Measurements from ENCODE around the gene PPM1A. TPM values are rescaled to one million over a fixed set of nuclear protein-coding genes. Genes with fewer than 3 reads are reported as not detected.

PPM1A gene
- total RNA-seq, 2 donors from 2014 or later: 63.0 to 126 TPM

DNA sequence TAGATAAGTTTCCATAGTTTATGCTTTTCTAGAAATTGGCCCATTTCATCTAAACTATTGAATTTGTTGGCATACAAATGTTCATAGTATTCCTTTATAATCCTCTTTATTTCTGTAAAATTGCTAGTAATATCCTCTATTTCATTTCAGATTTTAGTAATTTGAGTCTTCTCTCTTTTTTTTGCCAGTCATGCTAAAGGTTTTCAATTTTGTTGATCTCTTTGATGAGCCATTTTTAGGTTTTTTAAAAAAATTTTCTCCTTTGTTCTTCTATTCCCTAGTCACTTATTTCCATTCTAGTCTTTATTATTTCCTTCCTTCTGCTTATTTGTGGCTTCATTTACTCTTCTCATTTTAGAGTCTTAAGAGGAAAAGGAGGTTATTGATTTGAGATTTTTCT lies 19.4 kb upstream of the PPM1A start:
- Histone ChIP-seq H3K36me3 (no peaks in the 10 kb centered on the region), H3K9me3 (no peaks in the 10 kb centered on the region), H3K27ac (no peak overlapping the region), H3K9ac (ENCODE audit: low read depth in 2 of 2, low read length in 2 of 2) (no peak overlapping the region), H3K4me1 (no peaks in the 10 kb centered on the region), H3K4me3 (no peak overlapping the region), H3K27me3 (no peaks in the 10 kb centered on the region)
- TF ChIP-seq, protein P1, sequence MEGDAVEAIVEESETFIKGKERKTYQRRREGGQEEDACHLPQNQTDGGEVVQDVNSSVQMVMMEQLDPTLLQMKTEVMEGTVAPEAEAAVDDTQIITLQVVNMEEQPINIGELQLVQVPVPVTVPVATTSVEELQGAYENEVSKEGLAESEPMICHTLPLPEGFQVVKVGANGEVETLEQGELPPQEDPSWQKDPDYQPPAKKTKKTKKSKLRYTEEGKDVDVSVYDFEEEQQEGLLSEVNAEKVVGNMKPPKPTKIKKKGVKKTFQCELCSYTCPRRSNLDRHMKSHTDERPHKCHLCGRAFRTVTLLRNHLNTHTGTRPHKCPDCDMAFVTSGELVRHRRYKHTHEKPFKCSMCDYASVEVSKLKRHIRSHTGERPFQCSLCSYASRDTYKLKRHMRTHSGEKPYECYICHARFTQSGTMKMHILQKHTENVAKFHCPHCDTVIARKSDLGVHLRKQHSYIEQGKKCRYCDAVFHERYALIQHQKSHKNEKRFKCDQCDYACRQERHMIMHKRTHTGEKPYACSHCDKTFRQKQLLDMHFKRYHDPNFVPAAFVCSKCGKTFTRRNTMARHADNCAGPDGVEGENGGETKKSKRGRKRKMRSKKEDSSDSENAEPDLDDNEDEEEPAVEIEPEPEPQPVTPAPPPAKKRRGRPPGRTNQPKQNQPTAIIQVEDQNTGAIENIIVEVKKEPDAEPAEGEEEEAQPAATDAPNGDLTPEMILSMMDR (IDR thresholded peaks at IDR 0.05): no peak
- DNase-seq: no peak
- intact Hi-C loops (cut with DNase I): no loop called here

GRCh38 chr14:60232185-60232584 lies 16.8 kb upstream of the PPM1A start:
- Histone ChIP-seq H3K27ac (no peak overlapping the region), H3K27me3 (no peaks in the 10 kb centered on the region), H3K4me1 (no peaks in the 10 kb centered on the region), H3K4me3 (no peak overlapping the region), H3K36me3 (no peaks in the 10 kb centered on the region), H3K9me3 (no peaks in the 10 kb centered on the region), H3K9ac (ENCODE audit: low read depth in 2 of 2, low read length in 2 of 2) (no peak overlapping the region)
- TF ChIP-seq, protein P1 (IDR thresholded peaks at IDR 0.05): no peak
- intact Hi-C loops (cut with DNase I): no loop called here
- no peak for DNase-seq

- Histone ChIP-seq H3K27ac (no peak overlapping the region), H3K4me3 (no peak overlapping the region), H3K9me3 (no peaks in the 10 kb centered on the region), H3K36me3 (no peaks in the 10 kb centered on the region), H3K27me3 (no peaks in the 10 kb centered on the region), H3K9ac (ENCODE audit: low read depth in 2 of 2, low read length in 2 of 2) (no peak overlapping the region), H3K4me1 (no peaks in the 10 kb centered on the region)
- TF ChIP-seq, protein P1 (IDR thresholded peaks at IDR 0.05): no peak
- DNase-seq: no peak
- intact Hi-C loops (cut with DNase I): no loop called here
Observed at GRCh38 chr14:60233251-60233650, 15.8 kb upstream of the PPM1A start.

GRCh38 chr14:60233891-60234290 lies 15.1 kb upstream of the PPM1A start:
- DNase-seq: no peak
- H3K4me1 ChIP-seq: no peaks in the 10 kb centered on the region
- no peak overlapping the region for H3K27ac ChIP-seq
- H3K4me3 ChIP-seq: no peak overlapping the region
- H3K27me3 ChIP-seq: no peaks in the 10 kb centered on the region
- TF ChIP-seq, protein P1 (IDR thresholded peaks at IDR 0.05): no peak
- intact Hi-C loops (cut with DNase I): no loop called here
- H3K9ac ChIP-seq (ENCODE audit: low read depth in 2 of 2, low read length in 2 of 2): no peak overlapping the region
- H3K9me3 ChIP-seq: no peaks in the 10 kb centered on the region
- no peaks in the 10 kb centered on the region for H3K36me3 ChIP-seq

GRCh38 chr14:60235440-60235839 lies 13.6 kb upstream of the PPM1A start:
- Histone ChIP-seq H3K4me3 (no peak overlapping the region), H3K9ac (ENCODE audit: low read depth in 2 of 2, low read length in 2 of 2) (no peak overlapping the region), H3K27me3 (no peaks in the 10 kb centered on the region), H3K27ac (no peak overlapping the region), H3K9me3 (no peaks in the 10 kb centered on the region), H3K36me3 (no peaks in the 10 kb centered on the region), H3K4me1 (no peaks in the 10 kb centered on the region)
- TF ChIP-seq, protein P1 (IDR thresholded peaks at IDR 0.05): no peak
- intact Hi-C loops (cut with DNase I): no loop called here
- no peak for DNase-seq

- H3K4me3 ChIP-seq: no peak overlapping the region
- no peak for DNase-seq
- H3K9me3 ChIP-seq: no peaks in the 10 kb centered on the region
- H3K4me1 ChIP-seq: no peaks in the 10 kb centered on the region
- H3K36me3 ChIP-seq: no peaks in the 10 kb centered on the region
- TF ChIP-seq, protein P1 (IDR thresholded peaks at IDR 0.05): no peak
- no peak overlapping the region for H3K27ac ChIP-seq
- intact Hi-C loops (cut with DNase I): no loop called here
- H3K27me3 ChIP-seq: no peaks in the 10 kb centered on the region
- H3K9ac ChIP-seq (ENCODE audit: low read depth in 2 of 2, low read length in 2 of 2): no peak overlapping the region
Observed at GRCh38 chr14:60238955-60239354, 10.1 kb upstream of the PPM1A start.

Measured in colonic mucosa (tissue), 4 donors.